K562 (cell line): Measurements from ENCODE around the gene VEGFB. TPM values are rescaled to one million over a fixed set of nuclear protein-coding genes. Genes with fewer than 3 reads are reported as not detected.

Source experiments
- FOXJ3 ChIP-seq: sonication (generic); formaldehyde crosslinking; IDR thresholded peaks from 2 replicates; pipeline ENCODE4 v1.4.0; 2020; ENCODE audit warnings: mild to moderate bottlenecking, missing genetic modification reagents
- KDM5B ChIP-seq: fragments of 200-600 bp; sonication (generic); IDR thresholded peaks from 2 replicates; pipeline ENCODE4 v1.6.1; 2012; ENCODE audit warnings: low read depth, mild to moderate bottlenecking, moderate library complexity, low read length, control low read depth, inconsistent platforms; ENCODE audit not compliant: insufficient replicate concordance
- TEAD1 ChIP-seq, 2 experiments: fragments of 450-650 bp in 1 of 2; sonication (generic) in 1 of 2; formaldehyde crosslinking; IDR thresholded peaks; 2 replicates each; pipeline versions ENCODE4 v1.4.0 to v1.8.0; 2020 to 2022; ENCODE audit warnings: mild to moderate bottlenecking in 2 of 2, missing genetic modification reagents in 1 of 2
- ZNF253 ChIP-seq: fragments of 250-450 bp; sonication (Bioruptor Pico); conservative IDR thresholded peaks from 2 replicates; pipeline ENCODE4 v1.6.1; 2021; ENCODE audit warnings: mild to moderate bottlenecking
- ZNF639 ChIP-seq, 2 experiments: fragments of 200-800 bp in 1 of 2; sonication (Bioruptor generic) in 1 of 2; sonication (generic) in 1 of 2; formaldehyde crosslinking in 1 of 2; IDR thresholded peaks in 1 of 2; conservative IDR thresholded peaks in 1 of 2; 2 replicates each; pipeline versions ENCODE4 v1.5.0 to v1.6.1; 2016 to 2020; ENCODE audit warnings: missing compliant biosample characterization in 1 of 2, missing genetic modification characterization in 1 of 2, missing genetic modification reagents in 1 of 2
- polyA plus RNA-seq, 8 experiments: library from polyadenylated mRNA; depleted of rRNA in 4 of 8; stranded (reverse) in 5 of 8; unstranded in 3 of 8; fragments of >200 nt; fragmentation: Nextera tagmentation in 2 of 8; fragmentation: Illumina TruSeq in 1 of 8; extraction: Ambion mirVana in 2 of 8; extraction: Trizol in 1 of 8; gene quantifications; 2 replicates each; pipeline versions ENCODE4 v1.2.1 to v1.2.3, GENCODE V29; 2011 to 2014; ENCODE audit warnings: inconsistent platforms in 1 of 8, missing spikeins in 1 of 8
- total RNA-seq, 7 experiments: library from RNA; depleted of rRNA in 6 of 7; stranded (reverse); fragments of >200 nt in 6 of 7; fragmentation: Illumina TruSeq in 2 of 7; extraction: Trizol in 2 of 7; gene quantifications; 2 replicates each; pipeline versions ENCODE4 v1.2.1 to v1.2.3, GENCODE V29; 2011 to 2021; ENCODE audit warnings: low replicate concordance in 1 of 7
- TF ChIP-seq, protein P1 (sequence below): fragments of 450-650 bp; IDR thresholded peaks from 2 replicates; pipeline ENCODE4 v1.6.1; 2014; ENCODE audit warnings: low read depth, mild to moderate bottlenecking, moderate library complexity, borderline replicate concordance

Gene VEGFB
- total and polyA plus RNA-seq, 9 of the 15 experiments (the other 6 are each of a cell fraction or from before 2014, with no cell fraction given): 11.0 to 83.4 (median 25.7) TPM

DNA sequence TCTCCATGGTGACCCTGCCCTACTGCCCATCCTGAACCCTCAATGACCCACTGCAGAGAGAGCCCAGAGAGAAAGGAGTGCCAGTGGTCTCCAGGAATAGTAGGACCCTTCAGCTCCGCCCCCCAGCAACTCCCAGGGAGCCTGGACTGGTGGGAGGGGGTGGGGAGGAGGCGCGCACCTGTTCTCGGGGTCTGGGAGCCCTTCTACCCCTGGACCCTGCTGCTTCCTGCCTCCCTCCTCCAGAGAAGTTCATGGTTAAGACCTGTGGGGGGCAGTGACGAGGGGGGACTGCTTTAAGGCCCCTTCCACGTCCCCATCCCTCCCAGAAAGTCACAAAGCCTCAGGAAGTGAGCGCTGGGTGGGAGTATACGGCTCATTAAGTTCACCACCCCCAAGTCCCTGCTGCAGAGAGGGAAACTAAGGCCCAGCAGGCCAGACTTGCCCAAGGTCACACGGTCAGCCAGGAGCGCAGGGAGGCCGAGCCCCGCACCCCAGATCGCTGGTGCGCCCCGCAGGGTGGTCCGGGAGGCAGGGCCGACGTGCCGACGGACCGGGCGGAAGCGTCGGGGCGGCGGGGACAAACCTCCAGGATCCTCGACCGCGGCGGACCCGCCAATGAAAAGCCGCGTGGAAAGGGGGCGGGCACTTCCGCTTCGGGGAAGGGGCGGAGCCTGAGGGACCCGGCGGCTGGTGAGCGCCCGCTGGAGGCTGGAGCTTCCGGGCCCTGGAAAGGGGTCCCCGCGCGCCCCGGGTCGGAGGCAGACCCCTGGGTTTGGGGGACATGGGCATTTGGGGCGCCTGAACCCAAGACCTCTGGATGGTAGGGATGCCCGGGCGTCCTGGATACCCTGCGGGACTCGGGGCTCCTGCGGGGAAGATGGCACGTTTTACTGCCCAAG is 8.5 kb upstream of the VEGFB start, which contains the start of the genes NUDT22 and TRPT1 (continued):
- peak in 1 of 2 experiments; percentile 45; a peak in 1 of 4 replicates for TF ChIP-seq TEAD1 (CRISPR knock-in tag; IDR thresholded peaks at IDR 0.05)
- TF ChIP-seq, protein P1, sequence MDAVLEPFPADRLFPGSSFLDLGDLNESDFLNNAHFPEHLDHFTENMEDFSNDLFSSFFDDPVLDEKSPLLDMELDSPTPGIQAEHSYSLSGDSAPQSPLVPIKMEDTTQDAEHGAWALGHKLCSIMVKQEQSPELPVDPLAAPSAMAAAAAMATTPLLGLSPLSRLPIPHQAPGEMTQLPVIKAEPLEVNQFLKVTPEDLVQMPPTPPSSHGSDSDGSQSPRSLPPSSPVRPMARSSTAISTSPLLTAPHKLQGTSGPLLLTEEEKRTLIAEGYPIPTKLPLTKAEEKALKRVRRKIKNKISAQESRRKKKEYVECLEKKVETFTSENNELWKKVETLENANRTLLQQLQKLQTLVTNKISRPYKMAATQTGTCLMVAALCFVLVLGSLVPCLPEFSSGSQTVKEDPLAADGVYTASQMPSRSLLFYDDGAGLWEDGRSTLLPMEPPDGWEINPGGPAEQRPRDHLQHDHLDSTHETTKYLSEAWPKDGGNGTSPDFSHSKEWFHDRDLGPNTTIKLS: peak; percentile 65; the same call in 1 of the 2 replicates
- TF ChIP-seq ZNF639 (CRISPR knock-in tag; conservative IDR thresholded peaks at IDR 0.05 in 1 of 2, IDR thresholded peaks at IDR 0.05 in 1 of 2): 0 out of 4 replicates have a peak, but pooled peaks of 1 of the 2 experiments have one; percentile 16
- no peak for TF ChIP-seq ZNF253
- no peak for TF ChIP-seq FOXJ3 (CRISPR knock-in tag)
- TF ChIP-seq KDM5B: no peak
- TF ChIP-seq, all 486 proteins: peak for 88
